Measurements from ENCODE around the gene LENEP. TPM values are rescaled to one million over a fixed set of nuclear protein-coding genes. Genes with fewer than 3 reads are reported as not detected.
A peak's percentile ranks its signal among the peaks of the same experiment; 100 is the strongest.

LENEP gene
- total RNA-seq, 2 experiments from 2014 or later = 0.78 to 2.3 TPM

DNA sequence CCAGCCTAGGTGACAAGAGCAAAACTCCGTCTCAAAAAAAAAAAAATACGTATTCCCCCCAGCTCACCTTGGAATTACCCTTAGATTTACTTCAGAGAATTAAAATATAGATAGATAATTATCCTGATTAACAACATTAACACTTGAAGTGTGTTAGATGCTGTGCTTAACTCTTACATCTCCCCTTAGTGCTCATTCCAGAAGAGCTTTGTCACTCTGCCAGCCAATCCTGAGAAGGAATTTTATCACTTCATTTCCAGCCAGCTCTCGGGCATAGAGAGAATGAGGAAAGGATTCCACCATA is 21.2 kb upstream of the LENEP start:
- intact Hi-C loops (cut with micrococcal nuclease; ENCODE audit: unreplicated experiment) = no loop called here
- CTCF ChIA-PET (ENCODE audit: unreplicated experiment) = no interaction called here
- BruUV-seq (replicated peaks) = no TSS peak
- DNase-seq (ENCODE audit: low spot score) = no peak
- Histone ChIP-seq H3K27ac (ENCODE audit: low read depth, low read length, poor library complexity, severe bottlenecking) (no peak overlapping the region), H2AFZ (ENCODE audit: low read length) (no peak overlapping the region), H3K4me1 (ENCODE audit: insufficient read depth, low read length, poor library complexity, severe bottlenecking) (peaks cover 40% of the 10 kb centered on the region), H3K9me2 (ENCODE audit: insufficient read depth, low read length) (no peaks in the 10 kb centered on the region), H3K79me2 (ENCODE audit: insufficient read depth, low read depth, low read length) (peaks cover 58% of the 10 kb centered on the region), H3K4me2 (ENCODE audit: low read length) (peak overlapping the region; percentile 86), H4K20me1 (ENCODE audit: insufficient read depth, low read length) (peaks cover 8% of the 10 kb centered on the region; the same call in 1 of the 2 replicates), H3K4me3 (ENCODE audit: low read depth, low read length, poor library complexity, severe bottlenecking) (no peak overlapping the region), H3K36me3 (ENCODE audit: insufficient read depth, low read length) (peaks cover 52% of the 10 kb centered on the region), H3K9me3 (ENCODE audit: low read length) (no peaks in the 10 kb centered on the region)
- POLR2A ChIA-PET = interaction anchor here (1.8 kb wide), 1 partner anchor 16 kb away, joined by 6 read pairs; the partner anchor contains the start of gene PBXIP1
- TF ChIP-seq EZH2phosphoT487 (IDR thresholded peaks at IDR 0.05; ENCODE audit: borderline replicate concordance, low read depth, low read length) = no peak

DNA sequence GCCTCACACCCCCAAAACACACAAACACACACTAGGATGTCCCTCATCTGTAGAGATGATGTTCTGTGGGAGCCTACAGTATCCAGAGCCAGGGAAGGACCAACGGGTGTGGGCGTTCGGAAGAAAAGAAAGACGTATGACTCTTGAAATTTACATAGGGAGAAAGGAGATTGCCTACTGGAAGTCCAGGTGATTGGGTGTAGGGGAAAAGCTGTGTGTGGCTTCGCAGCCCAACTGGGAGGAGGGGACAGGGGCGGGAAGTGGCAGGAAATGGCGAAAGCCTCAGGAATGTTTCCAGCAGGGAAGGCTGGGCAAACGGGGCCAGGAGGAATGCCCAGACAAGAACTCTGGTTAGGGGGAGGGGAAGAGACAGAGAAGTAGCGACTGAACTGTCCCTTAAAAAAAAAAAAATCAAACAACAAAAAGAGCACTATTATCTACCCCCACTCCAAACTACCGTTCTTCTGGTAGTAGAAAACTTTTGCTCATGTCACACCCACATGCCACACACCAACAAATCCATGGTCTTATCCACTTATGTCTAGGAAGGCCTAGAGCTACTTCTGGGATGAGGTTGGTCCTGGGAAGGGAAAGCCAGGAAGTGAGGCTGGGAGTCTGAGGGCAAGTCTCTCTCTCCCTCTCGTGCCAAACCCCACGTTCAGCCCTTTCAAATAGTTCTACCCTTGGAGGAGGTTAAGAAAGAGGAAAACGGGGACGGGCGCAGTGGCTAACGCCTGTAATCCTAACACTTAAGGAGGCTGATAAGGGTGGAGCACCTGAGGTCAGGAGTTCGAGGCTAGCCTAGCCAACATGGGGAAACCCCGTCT is 20.7 kb upstream of the LENEP start:
- Histone ChIP-seq H3K79me2 (ENCODE audit: insufficient read depth, low read depth, low read length) (peaks cover 64% of the 10 kb centered on the region), H2AFZ (ENCODE audit: low read length) (no peak overlapping the region), H3K27ac (ENCODE audit: low read depth, low read length, poor library complexity, severe bottlenecking) (peak overlapping the region; percentile 89), H4K20me1 (ENCODE audit: insufficient read depth, low read length) (peaks cover 14% of the 10 kb centered on the region; the same call in 1 of the 2 replicates), H3K9me3 (ENCODE audit: low read length) (no peaks in the 10 kb centered on the region), H3K4me2 (ENCODE audit: low read length) (peak overlapping the region; percentile 86), H3K4me1 (ENCODE audit: insufficient read depth, low read length, poor library complexity, severe bottlenecking) (peaks cover 46% of the 10 kb centered on the region), H3K9me2 (ENCODE audit: insufficient read depth, low read length) (no peaks in the 10 kb centered on the region), H3K4me3 (ENCODE audit: low read depth, low read length, poor library complexity, severe bottlenecking) (peak overlapping the region; percentile 83), H3K36me3 (ENCODE audit: insufficient read depth, low read length) (peaks cover 52% of the 10 kb centered on the region)
- TF ChIP-seq EZH2phosphoT487 (IDR thresholded peaks at IDR 0.05; ENCODE audit: borderline replicate concordance, low read depth, low read length) = no peak
- intact Hi-C loops (cut with micrococcal nuclease; ENCODE audit: unreplicated experiment) = no loop called here
- no TSS peak for BruUV-seq (replicated peaks)
- POLR2A ChIA-PET = interaction anchor here (0.7 to 1.8 kb wide), 3 partner anchors 17 to 235 kb away, joined by 3 to 6 read pairs (median 3); partner anchors contain the start of genes LENEP and PBXIP1
- DNase-seq (ENCODE audit: low spot score) = no peak
- CTCF ChIA-PET (ENCODE audit: unreplicated experiment) = no interaction called here

GRCh38 chr1:154973344-154974101 is 19.9 kb upstream of the LENEP start:
- TF ChIP-seq, protein P1, sequence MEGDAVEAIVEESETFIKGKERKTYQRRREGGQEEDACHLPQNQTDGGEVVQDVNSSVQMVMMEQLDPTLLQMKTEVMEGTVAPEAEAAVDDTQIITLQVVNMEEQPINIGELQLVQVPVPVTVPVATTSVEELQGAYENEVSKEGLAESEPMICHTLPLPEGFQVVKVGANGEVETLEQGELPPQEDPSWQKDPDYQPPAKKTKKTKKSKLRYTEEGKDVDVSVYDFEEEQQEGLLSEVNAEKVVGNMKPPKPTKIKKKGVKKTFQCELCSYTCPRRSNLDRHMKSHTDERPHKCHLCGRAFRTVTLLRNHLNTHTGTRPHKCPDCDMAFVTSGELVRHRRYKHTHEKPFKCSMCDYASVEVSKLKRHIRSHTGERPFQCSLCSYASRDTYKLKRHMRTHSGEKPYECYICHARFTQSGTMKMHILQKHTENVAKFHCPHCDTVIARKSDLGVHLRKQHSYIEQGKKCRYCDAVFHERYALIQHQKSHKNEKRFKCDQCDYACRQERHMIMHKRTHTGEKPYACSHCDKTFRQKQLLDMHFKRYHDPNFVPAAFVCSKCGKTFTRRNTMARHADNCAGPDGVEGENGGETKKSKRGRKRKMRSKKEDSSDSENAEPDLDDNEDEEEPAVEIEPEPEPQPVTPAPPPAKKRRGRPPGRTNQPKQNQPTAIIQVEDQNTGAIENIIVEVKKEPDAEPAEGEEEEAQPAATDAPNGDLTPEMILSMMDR (conservative IDR thresholded peaks at IDR 0.05; ENCODE audit: low read length) = peak; percentile 37; the same call in 1 of the 2 replicates
- no peak for TF ChIP-seq EZH2phosphoT487 (IDR thresholded peaks at IDR 0.05; ENCODE audit: borderline replicate concordance, low read depth, low read length)
- peak overlapping the region; percentile 89 for H3K27ac ChIP-seq (ENCODE audit: low read depth, low read length, poor library complexity, severe bottlenecking)
- H3K9me3 ChIP-seq (ENCODE audit: low read length) = no peaks in the 10 kb centered on the region
- H3K36me3 ChIP-seq (ENCODE audit: insufficient read depth, low read length) = peaks cover 52% of the 10 kb centered on the region
- peak overlapping the region; percentile 83 for H3K4me3 ChIP-seq (ENCODE audit: low read depth, low read length, poor library complexity, severe bottlenecking)
- ChIA-PET POLR2A (interaction anchor here (0.6 to 1.7 kb wide), 8 partner anchors 16 to 339 kb away, joined by 3 to 6 read pairs (median 4); partner anchors contain the start of genes EFNA4, KCNN3, LENEP and PBXIP1), CTCF (ENCODE audit: unreplicated experiment) (no interaction called here)
- H4K20me1 ChIP-seq (ENCODE audit: insufficient read depth, low read length) = peaks cover 15% of the 10 kb centered on the region; the same call in 1 of the 2 replicates
- H3K4me1 ChIP-seq (ENCODE audit: insufficient read depth, low read length, poor library complexity, severe bottlenecking) = peaks cover 52% of the 10 kb centered on the region
- no peaks in the 10 kb centered on the region for H3K9me2 ChIP-seq (ENCODE audit: insufficient read depth, low read length)
- intact Hi-C loops (cut with micrococcal nuclease; ENCODE audit: unreplicated experiment) = loop anchor here (1.0 kb wide), 2 partner anchors 12 to 26 kb away; partner anchors contain the start of gene PYGO2
- H3K79me2 ChIP-seq (ENCODE audit: insufficient read depth, low read depth, low read length) = peaks cover 72% of the 10 kb centered on the region
- peak overlapping the region; percentile 86 for H3K4me2 ChIP-seq (ENCODE audit: low read length)
- H2AFZ ChIP-seq (ENCODE audit: low read length) = peak overlapping the region; percentile 20; the same call in 1 of the 2 replicates
- DNase-seq (ENCODE audit: low spot score) = peak; percentile 94
- TSS peak; percentile 73 for BruUV-seq (replicated peaks)
